ENCODE data around the gene RMDN3.

DNA sequence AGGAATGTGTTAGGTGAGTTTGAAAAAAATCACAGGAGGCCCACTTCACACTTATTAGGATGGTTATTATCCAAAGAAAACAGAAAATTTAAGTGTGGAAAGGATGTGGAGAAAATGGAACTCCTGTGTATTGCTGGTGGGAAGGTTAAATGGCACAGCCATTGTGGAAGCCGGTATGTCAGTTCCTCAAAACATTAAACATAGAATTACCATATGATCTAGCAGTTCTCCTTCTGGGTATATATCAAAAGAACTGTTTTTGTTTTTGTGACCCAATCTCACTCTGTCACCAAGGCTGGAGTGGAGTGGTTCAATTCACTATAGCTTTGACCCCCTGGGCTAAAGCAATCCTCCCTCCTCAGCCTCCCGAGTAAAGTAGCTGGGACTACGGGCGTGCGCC, 41.5 kb upstream of the RMDN3 start:
- TF ChIP-seq YY1 (IDR thresholded peaks at IDR 0.05; ENCODE audit: insufficient read depth, insufficient read length): no peak
- TF ChIP-seq ZNF274 (IDR thresholded peaks at IDR 0.05; ENCODE audit: low read depth, low read length): no peak
